K562 (cell line): ENCODE measurements around the gene HSPA13.

Experiments
- FOXJ3 ChIP-seq: sonication (generic); formaldehyde crosslinking; IDR thresholded peaks from 2 replicates; pipeline ENCODE4 v1.4.0; 2020; ENCODE audit warnings: mild to moderate bottlenecking, missing genetic modification reagents
- MYC ChIP-seq, 2 experiments: fragments of 250-450 bp in 1 of 2; sonication (Bioruptor Pico) in 1 of 2; IDR thresholded peaks; 2 replicates each; pipeline versions ENCODE4 v1.5.1 to v1.6.1; 2012 to 2021; ENCODE audit warnings: low read depth in 2 of 2, borderline replicate concordance in 1 of 2, improper control_type of control experiment in 1 of 2, low read length in 1 of 2, mild to moderate bottlenecking in 1 of 2, moderate library complexity in 1 of 2
- ZBTB8A ChIP-seq: fragments of 450-650 bp; IDR thresholded peaks from 2 replicates; pipeline ENCODE4 v1.6.1; 2018; ENCODE audit warnings: mild to moderate bottlenecking, moderate library complexity; ENCODE audit not compliant: partially characterized antibody

GRCh38 chr21:14325595-14325994 lies 57.4 kb downstream of the HSPA13 start:
- no peak for TF ChIP-seq MYC (IDR thresholded peaks at IDR 0.05; ENCODE audit: low read depth, low read length)
- TF ChIP-seq MYC (CRISPR knock-in tag; IDR thresholded peaks at IDR 0.05; ENCODE audit: borderline replicate concordance, low read depth) = no peak
- no peak for TF ChIP-seq ZBTB8A
- TF ChIP-seq FOXJ3 (CRISPR knock-in tag) = no peak
